SU-DHL-6 (cell line): ENCODE data around the gene EXOC6.

Source experiments
- H2AFZ ChIP-seq: fragments of 200-600 bp; sonication (generic); 2 replicates; pipeline ENCODE4 v1.6.1; 2014; ENCODE audit warnings: low read depth, mild to moderate bottlenecking, moderate library complexity, mixed read lengths, antibody characterized with exemption, low read length; ENCODE audit not compliant: severe bottlenecking
- H3F3A ChIP-seq: fragments of 200-600 bp; shearing (Covaris generic); 2 replicates; pipeline ENCODE4 v1.6.0; 2016; ENCODE audit warnings: antibody characterized with exemption, mild to moderate bottlenecking; ENCODE audit not compliant: insufficient read depth
- H3K27ac ChIP-seq: fragments of 200-600 bp; sonication (generic); 2 replicates; pipeline ENCODE4 v1.5.1; 2016; ENCODE audit warnings: low read depth, mild to moderate bottlenecking, low read length, moderate library complexity, mixed read lengths
- H3K27me3 ChIP-seq: fragments of 200-600 bp; sonication (generic), shearing (Covaris generic); 2 replicates; pipeline ENCODE4 v1.6.0; 2014; ENCODE audit warnings: mild to moderate bottlenecking, low read length
- H3K36me3 ChIP-seq: fragments of 200-600 bp; sonication (generic); 2 replicates; pipeline ENCODE4 v1.6.1; 2014; ENCODE audit warnings: mild to moderate bottlenecking, low read length, mixed read lengths
- H3K4me2 ChIP-seq: fragments of 300-600, 200-600 bp; shearing (Covaris generic), sonication (generic); 2 replicates; pipeline ENCODE4 v1.6.0; 2014; ENCODE audit warnings: low read length, low read depth, mild to moderate bottlenecking; ENCODE audit not compliant: poor library complexity, severe bottlenecking
- H3K4me3 ChIP-seq: fragments of 200-600 bp; sonication (generic); 2 replicates; pipeline ENCODE4 v1.5.1; 2014; ENCODE audit warnings: antibody characterized with exemption, low read length, mild to moderate bottlenecking, mixed read lengths; ENCODE audit not compliant: insufficient read depth, poor library complexity, severe bottlenecking
- H3K79me2 ChIP-seq: fragments of 200-600 bp; sonication (generic); 2 replicates; pipeline ENCODE4 v1.6.1; 2014; ENCODE audit warnings: mild to moderate bottlenecking, low read length, moderate library complexity; ENCODE audit not compliant: insufficient read depth
- H3K9ac ChIP-seq: fragments of 200-600 bp; sonication (generic); 2 replicates; pipeline ENCODE4 v1.7.0; 2014; ENCODE audit warnings: mild to moderate bottlenecking, low read length
- H3K9me2 ChIP-seq: fragments of 200-600 bp; sonication (generic); replicated peaks from 2 replicates; pipeline ENCODE4 v1.6.1; 2014; ENCODE audit warnings: low read length; ENCODE audit not compliant: insufficient read depth
- H3K9me3 ChIP-seq: fragments of 200-600 bp; sonication (generic); 2 replicates; pipeline ENCODE4 v1.6.1; 2014; ENCODE audit warnings: low read length, mixed read lengths; ENCODE audit not compliant: insufficient read depth
- H4K20me1 ChIP-seq: fragments of 200-600 bp; sonication (generic); 2 replicates; pipeline ENCODE4 v1.6.1; 2014; ENCODE audit warnings: low read depth, mild to moderate bottlenecking, antibody characterized with exemption, low read length, moderate library complexity, mixed read lengths
- EZH2phosphoT487 ChIP-seq: fragments of 200-600 bp; sonication (generic), shearing (Covaris generic); conservative IDR thresholded peaks from 2 replicates; pipeline ENCODE4 v1.6.1; 2018; ENCODE audit warnings: mild to moderate bottlenecking, antibody characterized with exemption, low read length, moderate library complexity, mixed read lengths
- TF ChIP-seq, protein P1 (sequence below): fragments of 200-600 bp; sonication (generic); IDR thresholded peaks from one replicate; pipeline ENCODE4 v1.5.1; 2017; ENCODE audit warnings: antibody characterized with exemption, mild to moderate bottlenecking, low read length, moderate library complexity; ENCODE audit not compliant: insufficient read depth, poor library complexity, severe bottlenecking

Gene EXOC6

DNA sequence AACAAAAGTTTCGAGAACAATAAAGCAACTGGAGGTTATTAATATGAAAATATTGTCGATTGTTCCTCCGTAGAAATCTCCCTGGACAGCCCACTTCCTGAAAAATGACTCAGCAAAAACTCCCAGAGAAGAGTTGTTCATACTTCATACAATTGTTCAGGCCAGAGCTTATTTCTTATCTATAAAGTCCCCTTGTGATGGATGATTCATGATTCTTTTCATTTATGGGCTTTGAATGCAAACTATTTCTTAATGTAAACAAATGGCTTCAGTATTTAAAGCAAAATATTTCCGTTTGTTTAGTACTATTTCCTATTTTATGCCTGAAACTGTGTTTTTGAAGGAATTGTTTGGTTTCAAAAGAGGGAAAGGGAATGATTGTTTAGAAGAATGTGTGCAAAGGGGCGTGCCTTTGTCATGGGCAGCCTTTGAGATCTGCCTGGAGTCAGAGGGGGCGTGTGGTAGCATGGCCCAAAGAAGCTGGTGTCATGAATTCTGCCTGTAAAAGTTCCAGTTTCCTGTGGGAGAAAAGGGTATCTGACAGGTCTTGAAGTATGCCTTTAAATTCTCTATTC lies 26.2 kb upstream of the EXOC6 start:
- no peak overlapping the region for H3K4me3 ChIP-seq
- H3K9me2 ChIP-seq: no peaks in the 10 kb centered on the region
- no peaks in the 10 kb centered on the region for H3F3A ChIP-seq
- no peak overlapping the region for H3K27ac ChIP-seq
- no peaks in the 10 kb centered on the region for H3K36me3 ChIP-seq
- H3K4me2 ChIP-seq: no peak overlapping the region
- H3K79me2 ChIP-seq: no peaks in the 10 kb centered on the region
- no peak overlapping the region for H3K9ac ChIP-seq
- H4K20me1 ChIP-seq: no peaks in the 10 kb centered on the region
- TF ChIP-seq, protein P1, sequence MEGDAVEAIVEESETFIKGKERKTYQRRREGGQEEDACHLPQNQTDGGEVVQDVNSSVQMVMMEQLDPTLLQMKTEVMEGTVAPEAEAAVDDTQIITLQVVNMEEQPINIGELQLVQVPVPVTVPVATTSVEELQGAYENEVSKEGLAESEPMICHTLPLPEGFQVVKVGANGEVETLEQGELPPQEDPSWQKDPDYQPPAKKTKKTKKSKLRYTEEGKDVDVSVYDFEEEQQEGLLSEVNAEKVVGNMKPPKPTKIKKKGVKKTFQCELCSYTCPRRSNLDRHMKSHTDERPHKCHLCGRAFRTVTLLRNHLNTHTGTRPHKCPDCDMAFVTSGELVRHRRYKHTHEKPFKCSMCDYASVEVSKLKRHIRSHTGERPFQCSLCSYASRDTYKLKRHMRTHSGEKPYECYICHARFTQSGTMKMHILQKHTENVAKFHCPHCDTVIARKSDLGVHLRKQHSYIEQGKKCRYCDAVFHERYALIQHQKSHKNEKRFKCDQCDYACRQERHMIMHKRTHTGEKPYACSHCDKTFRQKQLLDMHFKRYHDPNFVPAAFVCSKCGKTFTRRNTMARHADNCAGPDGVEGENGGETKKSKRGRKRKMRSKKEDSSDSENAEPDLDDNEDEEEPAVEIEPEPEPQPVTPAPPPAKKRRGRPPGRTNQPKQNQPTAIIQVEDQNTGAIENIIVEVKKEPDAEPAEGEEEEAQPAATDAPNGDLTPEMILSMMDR: no peak
- no peak for TF ChIP-seq EZH2phosphoT487
- H2AFZ ChIP-seq: no peak overlapping the region
- no peaks in the 10 kb centered on the region for H3K27me3 ChIP-seq
- H3K9me3 ChIP-seq: no peaks in the 10 kb centered on the region

DNA sequence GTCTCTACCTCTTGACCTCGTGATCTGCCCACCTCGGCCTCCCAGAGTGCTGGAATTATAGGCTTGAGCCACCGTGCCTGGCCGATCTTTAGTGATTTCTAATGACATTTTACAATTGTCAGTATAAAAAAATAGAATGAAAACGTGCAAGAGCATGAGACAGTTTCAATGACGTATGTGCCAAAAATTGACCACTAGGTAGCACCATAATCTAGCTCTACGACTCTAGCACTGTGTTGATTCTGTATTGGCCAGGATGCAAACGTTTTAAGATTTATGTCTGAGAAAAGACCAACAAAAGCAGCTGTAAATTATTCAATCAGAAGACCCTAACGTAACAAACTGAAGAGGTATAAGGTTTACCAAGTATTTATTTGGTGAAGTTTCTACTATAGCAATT lies 25.4 kb upstream of the EXOC6 start:
- Histone ChIP-seq H3K27me3 (no peaks in the 10 kb centered on the region), H3K79me2 (no peaks in the 10 kb centered on the region), H3K9ac (no peak overlapping the region), H3K9me3 (no peaks in the 10 kb centered on the region), H3K36me3 (no peaks in the 10 kb centered on the region), H3K27ac (no peak overlapping the region), H3F3A (no peaks in the 10 kb centered on the region), H2AFZ (no peak overlapping the region), H3K9me2 (no peaks in the 10 kb centered on the region), H3K4me3 (no peak overlapping the region), H3K4me2 (no peak overlapping the region), H4K20me1 (no peaks in the 10 kb centered on the region)
- TF ChIP-seq, protein P1: no peak
- TF ChIP-seq EZH2phosphoT487: no peak

DNA sequence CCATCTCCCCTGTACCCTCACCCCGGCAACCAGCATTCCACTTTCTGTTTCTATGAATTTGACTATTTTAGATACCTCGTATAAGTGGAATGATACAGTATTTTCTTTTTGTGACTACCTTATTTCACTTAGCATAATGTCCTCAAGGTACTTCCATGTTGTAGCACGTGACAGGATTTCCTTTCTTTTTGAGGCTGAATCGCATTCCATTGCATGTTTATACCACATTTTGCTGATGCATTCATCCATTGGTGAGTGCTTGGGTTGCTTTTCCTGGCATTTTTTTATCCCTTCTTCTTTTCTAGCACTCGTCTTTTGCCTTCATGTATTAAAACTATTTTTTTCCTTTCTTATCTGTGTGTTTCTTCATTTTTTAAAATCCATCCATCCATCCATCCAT lies 22.3 kb upstream of the EXOC6 start:
- Histone ChIP-seq H2AFZ (no peak overlapping the region), H4K20me1 (no peaks in the 10 kb centered on the region), H3K79me2 (no peaks in the 10 kb centered on the region), H3K4me3 (no peak overlapping the region), H3K36me3 (no peaks in the 10 kb centered on the region), H3K9me3 (no peaks in the 10 kb centered on the region), H3F3A (no peaks in the 10 kb centered on the region), H3K9ac (no peak overlapping the region), H3K27me3 (no peaks in the 10 kb centered on the region), H3K4me2 (no peak overlapping the region), H3K27ac (no peak overlapping the region), H3K9me2 (no peaks in the 10 kb centered on the region)
- TF ChIP-seq EZH2phosphoT487: no peak
- TF ChIP-seq, protein P1: no peak
